Muscle of leg (tissue), 11 donors: ENCODE data around the gene PRKCE. TPM values are rescaled to one million over a fixed set of nuclear protein-coding genes. Genes with fewer than 3 reads are reported as not detected.
"Not testable (repeated sequence)": the region's sequence is repeated elsewhere in the genome, so short reads cannot be mapped to it uniquely, and the experiment has no call there.

ENCODE experiments used
- DNase-seq: peaks from one replicate; pipeline ENCODE4 v3.0.0; 2013
- H3K27ac ChIP-seq: one replicate; pipeline ENCODE4 v1.5.1; 2013; ENCODE audit warnings: mild to moderate bottlenecking, low read length, control low read depth
- H3K27me3 ChIP-seq: one replicate; pipeline ENCODE4 v1.6.1; 2013; ENCODE audit warnings: low read length; ENCODE audit not compliant: control insufficient read depth, insufficient read depth
- H3K36me3 ChIP-seq: one replicate; pipeline ENCODE4 v1.6.1; 2013; ENCODE audit warnings: low read length; ENCODE audit not compliant: control insufficient read depth, insufficient read depth
- H3K4me1 ChIP-seq: one replicate; pipeline ENCODE4 v1.6.1; 2013; ENCODE audit warnings: low read length; ENCODE audit not compliant: control insufficient read depth, insufficient read depth
- H3K4me3 ChIP-seq: one replicate; pipeline ENCODE4 v1.5.1; 2013; ENCODE audit warnings: low read length, control low read depth
- H3K9me3 ChIP-seq: replicated peaks from 2 replicates; pipeline ENCODE4 v1.6.1; 2013; ENCODE audit warnings: low read depth, low read length; ENCODE audit not compliant: control insufficient read depth
- WGBS: methylation state at CpG from one replicate; pipeline ENCODE4 v1.1.5; 2013; ENCODE audit warnings: missing lambda C conversion rate; ENCODE audit not compliant: insufficient coverage; 5-methylcytosine and 5-hydroxymethylcytosine counted together
- polyA plus RNA-seq, 8 donors: library from polyadenylated mRNA; unstranded; fragments of 120-200 nt; gene quantifications; one replicate each; pipeline versions ENCODE4 v1.2.1 to v1.2.3, GENCODE V29; 2013; ENCODE audit warnings: inconsistent platforms in 1 of 8, low replicate concordance in 1 of 8; ENCODE audit not compliant: insufficient read length in 8 of 8, insufficient read depth in 1 of 8
- total RNA-seq: library from RNA; stranded (reverse); fragments of 120-200 nt; gene quantifications from one replicate; pipeline ENCODE4 v1.2.4, GENCODE V29; 2013

The PRKCE gene
- total and polyA plus RNA-seq, 9 donors = 3.5 to 8.6 (median 6.3) TPM

- WGBS = 95% methylated on average over 2 of the region's 3 CpGs
- H3K4me1 ChIP-seq = peaks cover 22% of the 10 kb centered on the region
- no peak for DNase-seq
- H3K27me3 ChIP-seq = peaks cover 3% of the 10 kb centered on the region
- no peaks in the 10 kb centered on the region for H3K36me3 ChIP-seq
- no peak overlapping the region for H3K4me3 ChIP-seq
- no peaks in the 10 kb centered on the region for H3K9me3 ChIP-seq
- H3K27ac ChIP-seq = no peak overlapping the region
Observed at GRCh38 chr2:45710468-45710867, 59.0 kb downstream of the PRKCE start.

- Histone ChIP-seq H3K4me1 (peaks cover 17% of the 10 kb centered on the region), H3K4me3 (no peak overlapping the region), H3K27ac (no peak overlapping the region), H3K27me3 (peaks cover 3% of the 10 kb centered on the region), H3K9me3 (no peaks in the 10 kb centered on the region), H3K36me3 (no peaks in the 10 kb centered on the region)
- 71% methylated on average over 1 of the region's 2 CpGs for WGBS
- DNase-seq = no peak
Observed at GRCh38 chr2:45711224-45711623, 59.7 kb downstream of the PRKCE start.

DNA sequence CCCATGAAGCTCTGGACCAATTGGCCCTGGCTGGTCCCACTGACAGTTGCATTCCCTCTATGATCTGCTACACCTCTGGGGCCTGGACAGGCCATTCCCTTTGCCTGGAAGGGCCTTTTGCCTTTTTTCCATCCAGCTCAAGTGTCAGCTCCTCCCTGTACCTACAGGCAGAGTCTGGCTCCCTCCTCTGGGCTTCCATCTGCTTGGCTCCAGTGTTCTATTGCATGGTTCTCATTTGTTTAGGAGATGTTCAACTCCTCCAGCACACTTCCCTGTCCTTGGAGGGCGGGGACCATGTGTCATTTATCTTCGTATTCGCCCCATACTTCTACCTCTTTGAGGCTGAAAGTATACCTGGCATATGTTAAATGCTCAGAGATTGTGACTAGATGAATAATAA is 61.1 kb downstream of the PRKCE start:
- DNase-seq = no peak
- H3K4me3 ChIP-seq = no peak overlapping the region
- peaks cover 3% of the 10 kb centered on the region for H3K27me3 ChIP-seq
- H3K36me3 ChIP-seq = no peaks in the 10 kb centered on the region
- no peak overlapping the region for H3K27ac ChIP-seq
- no CpG with 5 or more reads among the region's 3 CpGs for WGBS
- H3K4me1 ChIP-seq = peaks cover 6% of the 10 kb centered on the region
- H3K9me3 ChIP-seq = no peaks in the 10 kb centered on the region

- Histone ChIP-seq H3K36me3 (no peaks in the 10 kb centered on the region), H3K4me1 (peaks cover 2% of the 10 kb centered on the region), H3K27me3 (no peaks in the 10 kb centered on the region), H3K9me3 (no peaks in the 10 kb centered on the region), H3K4me3 (no peak overlapping the region), H3K27ac (no peak overlapping the region)
- WGBS = no CpG with 5 or more reads among the region's 4 CpGs
- DNase-seq = no peak
Observed at GRCh38 chr2:45713136-45713535, 61.7 kb downstream of the PRKCE start.

- Histone ChIP-seq H3K36me3 (no peaks in the 10 kb centered on the region), H3K4me1 (peaks cover 2% of the 10 kb centered on the region), H3K9me3 (no peaks in the 10 kb centered on the region), H3K27ac (no peak overlapping the region), H3K27me3 (no peaks in the 10 kb centered on the region), H3K4me3 (no peak overlapping the region)
- no peak for DNase-seq
Observed at GRCh38 chr2:45713591-45713990, 62.1 kb downstream of the PRKCE start.

DNA sequence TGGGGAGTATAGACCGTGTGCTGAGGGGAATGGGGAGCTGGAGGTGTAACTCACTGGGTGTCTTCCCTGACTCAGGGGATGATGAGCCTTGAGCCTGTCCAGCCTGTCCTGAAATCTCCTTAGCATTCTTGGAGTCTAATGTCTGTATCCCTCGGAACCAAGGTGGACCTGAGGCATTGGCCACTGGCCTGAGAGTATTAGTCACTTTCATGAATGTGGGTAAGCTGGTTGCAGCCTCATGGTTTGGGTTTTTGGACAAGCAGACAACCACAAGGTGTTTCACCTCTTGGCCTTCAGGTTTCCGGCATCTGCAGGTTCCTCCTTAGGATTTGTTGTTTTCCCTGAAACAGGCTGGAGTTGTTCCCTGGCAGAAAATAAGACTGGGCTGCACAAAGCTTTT is 63.2 kb downstream of the PRKCE start:
- H3K36me3 ChIP-seq = no peaks in the 10 kb centered on the region

GRCh38 chr2:45715601-45716379 is 64.3 kb downstream of the PRKCE start:
- no peak overlapping the region for H3K27ac ChIP-seq
- H3K4me3 ChIP-seq = no peak overlapping the region
- DNase-seq = no peak
- WGBS = 85% methylated on average over 4 of the region's 5 CpGs
- H3K9me3 ChIP-seq = no peaks in the 10 kb centered on the region
- H3K27me3 ChIP-seq = no peaks in the 10 kb centered on the region
- no peaks in the 10 kb centered on the region for H3K36me3 ChIP-seq
- peaks cover 2% of the 10 kb centered on the region for H3K4me1 ChIP-seq

More for the DNA sequence above, 63.2 kb downstream of the PRKCE start:
- Histone ChIP-seq H3K27me3 (no peaks in the 10 kb centered on the region), H3K9me3 (no peaks in the 10 kb centered on the region), H3K27ac (no peak overlapping the region), H3K4me1 (peaks cover 2% of the 10 kb centered on the region), H3K4me3 (no peak overlapping the region)
- WGBS = 92% methylated on average over 3 of the region's 3 CpGs
- DNase-seq = no peak

DNA sequence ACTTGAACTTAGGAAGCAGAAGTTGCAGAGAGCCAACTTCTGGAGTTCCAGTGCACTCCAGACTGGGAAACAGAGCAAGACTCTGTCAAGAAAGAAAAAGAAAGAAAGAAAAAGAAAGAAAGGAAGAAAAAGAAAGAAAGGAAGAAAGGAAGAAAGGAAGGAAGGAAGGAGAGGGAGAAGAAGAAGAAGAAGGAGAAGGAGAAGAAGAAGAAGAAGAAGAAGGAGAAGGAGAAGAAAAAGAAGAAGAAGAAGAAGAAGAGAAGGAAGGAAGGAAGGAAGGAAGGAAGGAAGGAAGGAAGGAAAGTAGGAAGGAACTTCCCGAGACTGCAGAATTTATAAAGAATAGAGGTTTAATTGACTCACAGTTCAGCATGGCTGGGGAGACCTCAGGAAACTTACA is 65.0 kb downstream of the PRKCE start:
- not testable (repeated sequence) for H3K4me3 ChIP-seq, H3K4me1 ChIP-seq, H3K9me3 ChIP-seq, DNase-seq, H3K27ac ChIP-seq, H3K36me3 ChIP-seq, H3K27me3 ChIP-seq
- WGBS = 100% methylated on average over 1 of the region's 1 CpG

GRCh38 chr2:45716915-45717314 is 65.4 kb downstream of the PRKCE start:
- H3K4me1 ChIP-seq = peaks cover 2% of the 10 kb centered on the region
- H3K36me3 ChIP-seq = no peaks in the 10 kb centered on the region
- no peak for DNase-seq
- H3K9me3 ChIP-seq = no peaks in the 10 kb centered on the region
- no peak overlapping the region for H3K4me3 ChIP-seq
- H3K27ac ChIP-seq = no peak overlapping the region
- no peaks in the 10 kb centered on the region for H3K27me3 ChIP-seq

DNA sequence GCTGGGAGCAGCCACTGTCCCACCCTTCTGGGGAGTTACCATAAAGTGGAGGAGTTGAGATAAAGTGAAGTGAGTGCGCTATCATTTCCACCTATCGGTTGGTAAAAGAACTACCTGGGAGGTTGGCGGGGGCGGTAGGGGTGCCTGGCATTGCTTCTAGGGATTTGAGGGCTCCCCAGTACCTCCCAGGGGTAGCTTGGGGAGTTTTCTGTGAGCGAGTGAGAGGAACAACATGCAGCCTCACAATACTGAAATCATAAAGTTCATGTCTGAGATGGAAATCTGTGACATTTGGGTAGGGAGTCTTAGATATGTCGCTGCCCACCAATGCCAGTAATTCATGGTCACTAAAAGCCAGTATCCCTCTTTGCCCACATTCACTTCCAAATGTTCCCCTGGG is 68.7 kb downstream of the PRKCE start:
- no peak overlapping the region for H3K4me3 ChIP-seq
- H3K4me1 ChIP-seq = peaks cover 2% of the 10 kb centered on the region
- no peaks in the 10 kb centered on the region for H3K9me3 ChIP-seq
- no peak for DNase-seq
- no peak overlapping the region for H3K27ac ChIP-seq
- WGBS = 90% methylated on average over 2 of the region's 6 CpGs
- no peaks in the 10 kb centered on the region for H3K36me3 ChIP-seq
- no peaks in the 10 kb centered on the region for H3K27me3 ChIP-seq

- Histone ChIP-seq H3K4me1 (peaks cover 2% of the 10 kb centered on the region), H3K4me3 (no peak overlapping the region), H3K9me3 (no peaks in the 10 kb centered on the region), H3K27ac (no peak overlapping the region), H3K27me3 (no peaks in the 10 kb centered on the region), H3K36me3 (no peaks in the 10 kb centered on the region)
- 100% methylated on average over 1 of the region's 1 CpG for WGBS
- DNase-seq = no peak
Observed at GRCh38 chr2:45721150-45721549, 69.7 kb downstream of the PRKCE start.
